K562 (cell line): ENCODE data around the gene PPP1R13L. TPM values are rescaled to one million over a fixed set of nuclear protein-coding genes. Genes with fewer than 3 reads are reported as not detected.
A peak's percentile ranks its signal among the peaks of the same experiment; 100 is the strongest.

Source experiments
- ATAC-seq: fragments of 200-7000 bp; cut with Tn5 transposase; 3 replicates; pipeline ENCODE4 v1.9.1; 2020; ENCODE audit warnings: moderate library complexity
- BruUV-seq: library from RNA; stranded (reverse); fragments of 400-500 nt; replicated peaks from 2 replicates; lab custom pipeline; 2021; lab: Mats Ljungman, UMichigan
- CTCF ChIA-PET: fragments of 300-600 bp; formaldehyde crosslinking; extraction: SDS; loops from one replicate; lab custom pipeline; 2021; ENCODE audit warnings: low intra/inter-chr PET ratio; lab: Yijun Ruan, JAX
- POLR2A ChIA-PET: fragments of 300-600, 350-650 bp; sonication (Branson Sonifier 250); formaldehyde crosslinking; extraction: SDS; loops from one replicate; lab custom pipeline; 2021; ENCODE audit warnings: antibody characterized with exemption, inconsistent platforms; lab: Yijun Ruan, JAX
- DNase-seq, 4 experiments: peaks; one replicate each; pipeline versions ENCODE4 v3.0.0 to v3.0.0-alpha.2; 2011 to 2018; ENCODE audit warnings: low spot score in 3 of 4, mixed read lengths in 3 of 4; ENCODE audit errors: extremely low read depth in 1 of 4
- FAIRE-seq: peaks from 2 replicates; lab custom pipeline; 2011; peaks lifted over from hg19 to GRCh38; lab: Jason Lieb, UNC
- H2AFZ ChIP-seq: 2 replicates; pipeline ENCODE4 v1.6.0; 2011; ENCODE audit warnings: low read depth, low read length, control low read depth, inconsistent platforms
- H3K27ac ChIP-seq: fragments of 200-600 bp; 3 replicates; pipeline ENCODE4 v1.8.0; 2011; ENCODE audit warnings: low read depth, mild to moderate bottlenecking, control low read depth, inconsistent platforms, low read length, moderate library complexity, mixed read lengths; ENCODE audit errors: extremely low read depth
- H3K27me3 ChIP-seq, 2 experiments: fragments of 300-600 bp in 1 of 2; 2 replicates in 1 of 2; 3 replicates in 1 of 2; pipeline versions ENCODE4 v1.6.0 to v1.8.0; 2011; ENCODE audit warnings: inconsistent platforms in 2 of 2, low read length in 2 of 2, mild to moderate bottlenecking in 1 of 2, mixed read lengths in 1 of 2, moderate library complexity in 1 of 2; ENCODE audit not compliant: control insufficient read depth in 2 of 2, insufficient read depth in 2 of 2
- H3K36me3 ChIP-seq: fragments of 300-600 bp; 3 replicates; pipeline ENCODE4 v1.8.0; 2011; ENCODE audit warnings: mild to moderate bottlenecking, low read length, inconsistent platforms; ENCODE audit not compliant: control insufficient read depth, insufficient read depth
- H3K4me1 ChIP-seq, 2 experiments: fragments of 200-600 bp in 1 of 2; replicated peaks in 1 of 2; 2 replicates in 1 of 2; 3 replicates in 1 of 2; pipeline versions ENCODE4 v1.5.1 to v1.8.0; 2011; ENCODE audit warnings: inconsistent platforms in 2 of 2, low read length in 2 of 2, mild to moderate bottlenecking in 1 of 2, mixed read lengths in 1 of 2, moderate library complexity in 1 of 2; ENCODE audit not compliant: control insufficient read depth in 2 of 2, insufficient read depth in 2 of 2
- H3K4me2 ChIP-seq: 2 replicates; pipeline ENCODE4 v1.6.1; 2011; ENCODE audit warnings: low read length, control low read depth, inconsistent platforms, mixed read lengths; ENCODE audit not compliant: insufficient read depth
- H3K4me3 ChIP-seq: fragments of 200-600 bp; sonication (generic), shearing (Covaris generic); 2 replicates; pipeline ENCODE4 v1.5.1; 2016; ENCODE audit warnings: control low read depth, inconsistent platforms
- H3K79me2 ChIP-seq: fragments of 200-600 bp; 3 replicates; pipeline ENCODE4 v1.8.0; 2011; ENCODE audit warnings: low read length, inconsistent platforms; ENCODE audit not compliant: control insufficient read depth, insufficient read depth
- H3K9ac ChIP-seq, 2 experiments: 2 replicates each; pipeline versions ENCODE4 v1.6.0 to v1.6.1; 2011; ENCODE audit warnings: low read depth in 2 of 2, low read length in 2 of 2, control low read depth in 1 of 2, inconsistent platforms in 1 of 2, mild to moderate bottlenecking in 1 of 2, mixed read lengths in 1 of 2; ENCODE audit not compliant: insufficient read depth in 1 of 2
- H3K9me1 ChIP-seq: one replicate; pipeline ENCODE4 v1.6.0; 2011; ENCODE audit warnings: inconsistent platforms, mild to moderate bottlenecking, low read length, moderate library complexity; ENCODE audit not compliant: control insufficient read depth, insufficient read depth
- H3K9me3 ChIP-seq: replicated peaks from 2 replicates; pipeline ENCODE4 v1.5.1; 2011; ENCODE audit warnings: low read depth, low read length, inconsistent platforms; ENCODE audit not compliant: control insufficient read depth, insufficient read depth
- H4K20me1 ChIP-seq: replicated peaks from 2 replicates; pipeline ENCODE4 v1.6.1; 2011; ENCODE audit warnings: low read length, inconsistent platforms, mixed read lengths; ENCODE audit not compliant: control insufficient read depth, insufficient read depth
- CC2D1A ChIP-seq: fragments of 450-650 bp; IDR thresholded peaks from 2 replicates; pipeline ENCODE4 v1.6.1; 2017; ENCODE audit warnings: mild to moderate bottlenecking
- EP400 ChIP-seq: fragments of 450-650 bp; IDR thresholded peaks from 2 replicates; pipeline ENCODE4 v1.6.1; 2017; ENCODE audit warnings: antibody characterized with exemption, mild to moderate bottlenecking, moderate library complexity
- FOXK1 ChIP-seq: sonication (generic); formaldehyde crosslinking; IDR thresholded peaks from 2 replicates; pipeline ENCODE4 v1.8.0; 2022; ENCODE audit warnings: missing genetic modification reagents, mild to moderate bottlenecking, borderline replicate concordance
- HDAC3 ChIP-seq: fragments of 450-650 bp; IDR thresholded peaks from 2 replicates; pipeline ENCODE4 v1.6.1; 2018; ENCODE audit warnings: borderline replicate concordance, mild to moderate bottlenecking, moderate library complexity; ENCODE audit not compliant: partially characterized antibody
- IFI16 ChIP-seq: fragments of 250-450 bp; sonication (Bioruptor Pico); IDR thresholded peaks from 2 replicates; pipeline ENCODE4 v2.1.2; 2022; ENCODE audit warnings: mild to moderate bottlenecking, inconsistent platforms
- KDM1A ChIP-seq, 2 experiments: fragments of 450-650 bp; IDR thresholded peaks; 2 replicates each; pipeline ENCODE4 v1.6.1; 2016; ENCODE audit warnings: mild to moderate bottlenecking in 2 of 2
- KHSRP ChIP-seq: fragments of 450-650 bp; IDR thresholded peaks from 2 replicates; pipeline ENCODE4 v1.6.1; 2017
- MCM2 ChIP-seq: fragments of 450-650 bp; IDR thresholded peaks from 2 replicates; pipeline ENCODE4 v1.6.1; 2017; ENCODE audit warnings: low read depth, mild to moderate bottlenecking
- MTA3 ChIP-seq: fragments of 450-650 bp; formaldehyde crosslinking; IDR thresholded peaks from 2 replicates; pipeline ENCODE4 v1.6.1; 2017; ENCODE audit warnings: mild to moderate bottlenecking, borderline replicate concordance
- MTF1 ChIP-seq: fragments of 250-450 bp; sonication (Bioruptor Pico); IDR thresholded peaks from 2 replicates; pipeline ENCODE4 v1.9.0; 2021; ENCODE audit warnings: moderate library complexity, mild to moderate bottlenecking, inconsistent platforms, borderline replicate concordance
- NCOA6 ChIP-seq: fragments of 450-650 bp; IDR thresholded peaks from 2 replicates; pipeline ENCODE4 v1.6.1; 2017; ENCODE audit warnings: mild to moderate bottlenecking
- PTBP1 ChIP-seq: fragments of 200-400 bp; formaldehyde crosslinking; IDR thresholded peaks from 2 replicates; pipeline ENCODE4 v1.6.1; 2017; ENCODE audit warnings: low read depth, low read length
- SIX5 ChIP-seq, 2 experiments: IDR thresholded peaks; 2 replicates each; pipeline ENCODE4 v1.6.1; 2011; ENCODE audit warnings: low read length in 2 of 2, borderline replicate concordance in 1 of 2, low read depth in 1 of 2, mild to moderate bottlenecking in 1 of 2, moderate library complexity in 1 of 2; ENCODE audit not compliant: insufficient read depth in 1 of 2
- SMARCC2 ChIP-seq: fragments of 450-650 bp; IDR thresholded peaks from 2 replicates; pipeline ENCODE4 v1.6.1; 2017; ENCODE audit warnings: antibody characterized with exemption, moderate library complexity, mild to moderate bottlenecking, low read depth
- TARDBP ChIP-seq: fragments of 450-650 bp; IDR thresholded peaks from 2 replicates; pipeline ENCODE4 v1.6.1; 2016
- ZNF124 ChIP-seq: sonication (generic); formaldehyde crosslinking; IDR thresholded peaks from 2 replicates; pipeline ENCODE4 v1.8.1; 2022; ENCODE audit warnings: missing genetic modification reagents
- ZSCAN32 ChIP-seq: fragments of 450-650 bp; formaldehyde crosslinking; IDR thresholded peaks from 2 replicates; pipeline ENCODE4 v1.4.0; 2020; ENCODE audit warnings: mild to moderate bottlenecking, moderate library complexity
- WGBS: fragments of 100-300 bp; shearing (Covaris generic); methylation state at CpG from one replicate; pipeline ENCODE4 v1.1.6; 2016; ENCODE audit warnings: low coverage, mixed read lengths; ENCODE audit not compliant: insufficient coverage; ENCODE audit errors: missing lambda C conversion rate; 5-methylcytosine and 5-hydroxymethylcytosine counted together
- in situ Hi-C: fragments of 300-500 bp; cut with MboI; formaldehyde crosslinking; loops from 4 replicates; pipeline ENCODE4 v1.15.0; 2018; ENCODE audit warnings: inconsistent platforms, mixed read lengths
- intact Hi-C: fragments of 100-400 bp; cut with micrococcal nuclease; formaldehyde crosslinking; loops from 2 replicates; pipeline ENCODE4 v1.14.2; 2022
- polyA plus RNA-seq, 8 experiments: library from polyadenylated mRNA; depleted of rRNA in 4 of 8; stranded (reverse) in 5 of 8; unstranded in 3 of 8; fragments of >200 nt; fragmentation: Nextera tagmentation in 2 of 8; fragmentation: Illumina TruSeq in 1 of 8; extraction: Ambion mirVana in 2 of 8; extraction: Trizol in 1 of 8; gene quantifications; 2 replicates each; pipeline versions ENCODE4 v1.2.1 to v1.2.3, GENCODE V29; 2011 to 2014; ENCODE audit warnings: inconsistent platforms in 1 of 8, missing spikeins in 1 of 8
- total RNA-seq, 7 experiments: library from RNA; depleted of rRNA in 6 of 7; stranded (reverse); fragments of >200 nt in 6 of 7; fragmentation: Illumina TruSeq in 2 of 7; extraction: Trizol in 2 of 7; gene quantifications; 2 replicates each; pipeline versions ENCODE4 v1.2.1 to v1.2.3, GENCODE V29; 2011 to 2021; ENCODE audit warnings: low replicate concordance in 1 of 7
- TF ChIP-seq, protein P1 (sequence below): fragments of 450-650 bp; IDR thresholded peaks from 2 replicates; pipeline ENCODE4 v1.7.1; 2018; ENCODE audit warnings: mild to moderate bottlenecking, low read depth; ENCODE audit not compliant: partially characterized antibody
- TF ChIP-seq, protein P2 (sequence below): fragments of 250-450 bp; sonication (Bioruptor Pico); IDR thresholded peaks from 2 replicates; pipeline ENCODE4 v1.8.0; 2022; ENCODE audit warnings: moderate library complexity, mild to moderate bottlenecking, inconsistent platforms
- TF ChIP-seq, protein P3 (sequence below): sonication (generic); formaldehyde crosslinking; IDR thresholded peaks from 2 replicates; pipeline ENCODE4 v1.8.0; 2023; ENCODE audit warnings: mild to moderate bottlenecking, missing genetic modification reagents

PPP1R13L gene
- total and polyA plus RNA-seq, 9 of the 15 experiments (the other 6 are each of a cell fraction or from before 2014, with no cell fraction given), result 0.32 to 6.7 (median 2.0) TPM

DNA sequence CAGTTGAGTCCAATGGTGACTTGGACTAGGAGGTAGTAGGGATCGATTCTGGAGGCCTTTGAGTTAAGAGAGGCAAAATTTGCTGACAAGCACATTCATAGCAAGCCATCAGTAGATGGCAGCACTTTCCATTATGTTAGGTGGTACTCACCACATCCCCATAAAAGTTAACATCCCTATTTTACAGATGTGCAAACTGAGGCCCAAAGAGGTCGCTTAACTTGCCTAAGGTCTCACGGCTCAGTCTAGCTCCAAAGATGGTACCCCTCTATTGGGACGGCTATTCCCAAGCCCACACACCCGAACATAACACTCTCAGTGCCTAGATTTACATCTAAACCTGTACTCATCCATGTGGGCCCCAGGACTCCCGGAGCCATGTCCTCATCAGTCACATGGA is 41.4 kb upstream of the PPP1R13L start:
- FAIRE-seq, result peak; percentile 83
- Histone ChIP-seq H3K79me2 (no peaks in the 10 kb centered on the region), H2AFZ (no peak overlapping the region), H3K4me1 (peaks cover 37 to 48% of the 10 kb centered on the region in 2 experiments), H3K9me1 (no peaks in the 10 kb centered on the region), H3K36me3 (no peaks in the 10 kb centered on the region), H3K4me2 (no peak overlapping the region), H4K20me1 (0 out of 2 replicates have a peak, but pooled peaks cover 4% of the 10 kb centered on the region), H3K9me3 (no peaks in the 10 kb centered on the region), H3K4me3 (no peak overlapping the region), H3K27me3 (no peaks in the 10 kb centered on the region), H3K27ac (no peak overlapping the region), H3K9ac (no peak overlapping the region)
- ChIA-PET POLR2A (interaction anchor here (1.8 kb wide), 1 partner anchor 21 kb away, joined by 19 read pairs; the partner anchor contains the start of gene FOSB), CTCF (interaction anchor here (1.1 to 1.6 kb wide), 2 partner anchors 32 to 33 kb away, joined by 5 to 8 read pairs; no protein-coding TSS in a partner anchor)
- 67% methylated on average over 6 of the region's 6 CpGs for WGBS
- no peak for ATAC-seq
- no TSS peak for BruUV-seq
- DNase-seq, result peak in 1 of 4 experiments; percentile 75
- intact Hi-C loops (no loop called here), in situ Hi-C loops (no loop called here)
- TF ChIP-seq ZNF124 (CRISPR knock-in tag) (no peak), KDM1A (IDR thresholded peaks at IDR 0.05) (peak; percentile 91 to 96), MTA3 (no peak; the same call in 1 of the 2 replicates), IFI16 (CRISPR knock-in tag) (no peak), NCOA6 (no peak), TARDBP (no peak), EP400 (no peak), MCM2 (no peak), HDAC3 (no peak), MTF1 (CRISPR knock-in tag) (no peak), FOXK1 (0 out of 2 replicates have a peak, but pooled peaks have one; percentile 62), SMARCC2 (no peak), PTBP1 (0 out of 2 replicates have a peak, but pooled peaks have one; percentile 75), ZSCAN32 (CRISPR knock-in tag) (no peak), CC2D1A (peak; percentile 59; the same call in 1 of the 2 replicates), KHSRP (no peak), SIX5 (IDR thresholded peaks at IDR 0.05; ENCODE audit: borderline replicate concordance in 1 of 2, insufficient read depth in 1 of 2, low read depth in 1 of 2, low read length in 2 of 2) (no peak)
- TF ChIP-seq, protein P1, sequence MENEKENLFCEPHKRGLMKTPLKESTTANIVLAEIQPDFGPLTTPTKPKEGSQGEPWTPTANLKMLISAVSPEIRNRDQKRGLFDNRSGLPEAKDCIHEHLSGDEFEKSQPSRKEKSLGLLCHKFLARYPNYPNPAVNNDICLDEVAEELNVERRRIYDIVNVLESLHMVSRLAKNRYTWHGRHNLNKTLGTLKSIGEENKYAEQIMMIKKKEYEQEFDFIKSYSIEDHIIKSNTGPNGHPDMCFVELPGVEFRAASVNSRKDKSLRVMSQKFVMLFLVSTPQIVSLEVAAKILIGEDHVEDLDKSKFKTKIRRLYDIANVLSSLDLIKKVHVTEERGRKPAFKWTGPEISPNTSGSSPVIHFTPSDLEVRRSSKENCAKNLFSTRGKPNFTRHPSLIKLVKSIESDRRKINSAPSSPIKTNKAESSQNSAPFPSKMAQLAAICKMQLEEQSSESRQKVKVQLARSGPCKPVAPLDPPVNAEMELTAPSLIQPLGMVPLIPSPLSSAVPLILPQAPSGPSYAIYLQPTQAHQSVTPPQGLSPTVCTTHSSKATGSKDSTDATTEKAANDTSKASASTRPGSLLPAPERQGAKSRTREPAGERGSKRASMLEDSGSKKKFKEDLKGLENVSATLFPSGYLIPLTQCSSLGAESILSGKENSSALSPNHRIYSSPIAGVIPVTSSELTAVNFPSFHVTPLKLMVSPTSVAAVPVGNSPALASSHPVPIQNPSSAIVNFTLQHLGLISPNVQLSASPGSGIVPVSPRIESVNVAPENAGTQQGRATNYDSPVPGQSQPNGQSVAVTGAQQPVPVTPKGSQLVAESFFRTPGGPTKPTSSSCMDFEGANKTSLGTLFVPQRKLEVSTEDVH, result no peak
- TF ChIP-seq, protein P2, sequence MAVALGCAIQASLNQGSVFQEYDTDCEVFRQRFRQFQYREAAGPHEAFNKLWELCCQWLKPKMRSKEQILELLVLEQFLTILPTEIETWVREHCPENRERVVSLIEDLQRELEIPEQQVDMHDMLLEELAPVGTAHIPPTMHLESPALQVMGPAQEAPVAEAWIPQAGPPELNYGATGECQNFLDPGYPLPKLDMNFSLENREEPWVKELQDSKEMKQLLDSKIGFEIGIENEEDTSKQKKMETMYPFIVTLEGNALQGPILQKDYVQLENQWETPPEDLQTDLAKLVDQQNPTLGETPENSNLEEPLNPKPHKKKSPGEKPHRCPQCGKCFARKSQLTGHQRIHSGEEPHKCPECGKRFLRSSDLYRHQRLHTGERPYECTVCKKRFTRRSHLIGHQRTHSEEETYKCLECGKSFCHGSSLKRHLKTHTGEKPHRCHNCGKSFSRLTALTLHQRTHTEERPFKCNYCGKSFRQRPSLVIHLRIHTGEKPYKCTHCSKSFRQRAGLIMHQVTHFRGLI (CRISPR knock-in tag), result no peak
- TF ChIP-seq, protein P3, sequence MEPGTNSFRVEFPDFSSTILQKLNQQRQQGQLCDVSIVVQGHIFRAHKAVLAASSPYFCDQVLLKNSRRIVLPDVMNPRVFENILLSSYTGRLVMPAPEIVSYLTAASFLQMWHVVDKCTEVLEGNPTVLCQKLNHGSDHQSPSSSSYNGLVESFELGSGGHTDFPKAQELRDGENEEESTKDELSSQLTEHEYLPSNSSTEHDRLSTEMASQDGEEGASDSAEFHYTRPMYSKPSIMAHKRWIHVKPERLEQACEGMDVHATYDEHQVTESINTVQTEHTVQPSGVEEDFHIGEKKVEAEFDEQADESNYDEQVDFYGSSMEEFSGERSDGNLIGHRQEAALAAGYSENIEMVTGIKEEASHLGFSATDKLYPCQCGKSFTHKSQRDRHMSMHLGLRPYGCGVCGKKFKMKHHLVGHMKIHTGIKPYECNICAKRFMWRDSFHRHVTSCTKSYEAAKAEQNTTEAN (CRISPR knock-in tag), result no peak
